HFF-Myc (cell line): ENCODE measurements around the gene LCNL1.

Experiments
- DNase-seq: peaks from one replicate; pipeline ENCODE4 v3.0.0-alpha.2; 2011; ENCODE audit warnings: low read depth; ENCODE audit errors: extremely low read depth
- H3K4me3 ChIP-seq: replicated peaks from 2 replicates; pipeline ENCODE4 v1.5.1; 2011; ENCODE audit warnings: low read depth, mild to moderate bottlenecking, control low read depth, low read length
- TF ChIP-seq, protein P1 (sequence below): IDR thresholded peaks from 2 replicates; pipeline ENCODE4 v1.5.1; 2012; ENCODE audit warnings: mild to moderate bottlenecking, low read depth, low read length, control low read depth; ENCODE audit errors: missing control alignments

Gene LCNL1

GRCh38 chr9:137018761-137019559, 36.2 kb downstream of the LCNL1 start:
- H3K4me3 ChIP-seq, result no peak overlapping the region
- TF ChIP-seq, protein P1, sequence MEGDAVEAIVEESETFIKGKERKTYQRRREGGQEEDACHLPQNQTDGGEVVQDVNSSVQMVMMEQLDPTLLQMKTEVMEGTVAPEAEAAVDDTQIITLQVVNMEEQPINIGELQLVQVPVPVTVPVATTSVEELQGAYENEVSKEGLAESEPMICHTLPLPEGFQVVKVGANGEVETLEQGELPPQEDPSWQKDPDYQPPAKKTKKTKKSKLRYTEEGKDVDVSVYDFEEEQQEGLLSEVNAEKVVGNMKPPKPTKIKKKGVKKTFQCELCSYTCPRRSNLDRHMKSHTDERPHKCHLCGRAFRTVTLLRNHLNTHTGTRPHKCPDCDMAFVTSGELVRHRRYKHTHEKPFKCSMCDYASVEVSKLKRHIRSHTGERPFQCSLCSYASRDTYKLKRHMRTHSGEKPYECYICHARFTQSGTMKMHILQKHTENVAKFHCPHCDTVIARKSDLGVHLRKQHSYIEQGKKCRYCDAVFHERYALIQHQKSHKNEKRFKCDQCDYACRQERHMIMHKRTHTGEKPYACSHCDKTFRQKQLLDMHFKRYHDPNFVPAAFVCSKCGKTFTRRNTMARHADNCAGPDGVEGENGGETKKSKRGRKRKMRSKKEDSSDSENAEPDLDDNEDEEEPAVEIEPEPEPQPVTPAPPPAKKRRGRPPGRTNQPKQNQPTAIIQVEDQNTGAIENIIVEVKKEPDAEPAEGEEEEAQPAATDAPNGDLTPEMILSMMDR, result no peak
- DNase-seq, result no peak

DNA sequence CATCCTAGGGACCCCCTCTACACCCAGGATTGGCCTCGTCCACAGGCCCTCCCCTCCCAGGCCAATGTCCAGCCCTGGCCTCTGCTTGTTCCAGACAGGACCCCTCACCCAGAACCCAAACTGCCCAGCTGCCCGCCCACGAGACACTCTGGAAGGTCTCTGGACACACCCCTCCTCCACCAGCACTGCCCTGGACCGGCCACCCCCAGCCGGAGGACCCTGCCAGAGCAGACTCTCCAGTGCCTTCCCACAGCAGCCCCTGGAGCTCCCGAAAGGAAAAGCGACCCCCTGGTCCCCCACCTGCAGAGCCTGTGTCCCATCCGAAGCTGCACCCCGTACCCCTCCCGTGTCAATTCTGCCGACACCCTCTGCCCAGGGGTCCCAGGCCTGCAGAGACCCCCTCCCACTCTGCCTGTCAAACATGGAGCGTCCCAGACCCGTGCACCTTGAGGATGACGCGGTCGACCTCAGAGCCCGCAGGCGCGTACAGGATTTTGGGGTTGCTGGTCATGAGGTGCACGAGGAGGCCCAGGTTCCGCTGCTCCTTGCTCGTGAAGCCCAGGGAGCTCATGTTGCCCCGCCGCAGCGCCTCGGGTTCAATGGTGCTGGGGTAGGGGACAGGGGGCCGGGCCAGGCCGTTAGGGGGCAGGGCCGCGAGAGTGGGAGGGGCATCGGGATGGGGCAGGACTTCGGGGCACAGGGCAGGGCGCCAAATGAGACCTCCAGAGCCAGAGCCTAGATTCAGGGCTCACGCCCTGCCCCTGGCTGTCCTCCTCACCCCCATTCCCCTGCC, 37.3 kb downstream of the LCNL1 start:
- no peak overlapping the region for H3K4me3 ChIP-seq
- DNase-seq, result no peak
- TF ChIP-seq, protein P1, result no peak

DNA sequence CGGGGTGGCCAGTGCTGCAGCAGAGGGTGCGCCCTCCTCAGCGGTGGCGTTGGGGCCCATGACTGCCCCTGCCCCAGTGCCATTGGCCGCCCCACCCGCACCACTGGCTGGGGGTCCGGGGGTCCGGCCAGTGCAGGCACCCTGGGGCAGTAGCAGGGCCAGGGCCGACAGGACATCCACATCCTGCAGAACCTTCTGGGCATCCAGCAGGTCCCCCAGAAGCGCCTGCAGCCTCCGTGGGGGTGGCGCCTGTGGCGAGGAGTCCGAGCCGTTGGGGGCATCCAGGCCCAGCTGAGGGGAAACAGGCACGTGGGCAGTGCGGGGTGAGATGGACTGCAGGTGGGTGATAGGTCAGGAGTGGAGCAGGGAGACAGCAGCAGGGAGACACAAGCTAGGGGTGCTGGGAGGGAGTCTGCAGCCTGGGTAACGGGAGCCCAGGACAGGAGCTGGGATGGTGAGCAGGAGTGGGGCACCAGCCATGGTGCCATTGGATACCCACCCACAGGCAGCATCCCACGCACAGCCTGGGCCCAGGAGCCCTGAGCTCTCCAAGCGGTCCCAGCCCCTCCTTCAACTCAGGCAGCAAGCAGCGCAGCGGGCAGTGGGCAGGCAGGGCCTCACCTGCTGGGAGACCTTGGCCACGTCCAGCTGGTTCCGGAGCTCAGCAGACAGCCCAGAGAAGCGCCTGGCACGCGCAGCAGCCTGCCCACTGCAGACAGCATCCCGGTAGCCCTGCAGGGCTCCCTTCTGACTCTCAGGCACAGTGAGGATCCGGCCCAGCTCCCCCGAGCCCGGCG, 38.2 kb downstream of the LCNL1 start:
- no peak for DNase-seq
- no peak overlapping the region for H3K4me3 ChIP-seq
- TF ChIP-seq, protein P1, result no peak

- TF ChIP-seq, protein P1, result no peak
- H3K4me3 ChIP-seq, result no peak overlapping the region
- no peak for DNase-seq
These were observed 38.8 kb downstream of the LCNL1 start for GRCh38 chr9:137021568-137021978.

DNA sequence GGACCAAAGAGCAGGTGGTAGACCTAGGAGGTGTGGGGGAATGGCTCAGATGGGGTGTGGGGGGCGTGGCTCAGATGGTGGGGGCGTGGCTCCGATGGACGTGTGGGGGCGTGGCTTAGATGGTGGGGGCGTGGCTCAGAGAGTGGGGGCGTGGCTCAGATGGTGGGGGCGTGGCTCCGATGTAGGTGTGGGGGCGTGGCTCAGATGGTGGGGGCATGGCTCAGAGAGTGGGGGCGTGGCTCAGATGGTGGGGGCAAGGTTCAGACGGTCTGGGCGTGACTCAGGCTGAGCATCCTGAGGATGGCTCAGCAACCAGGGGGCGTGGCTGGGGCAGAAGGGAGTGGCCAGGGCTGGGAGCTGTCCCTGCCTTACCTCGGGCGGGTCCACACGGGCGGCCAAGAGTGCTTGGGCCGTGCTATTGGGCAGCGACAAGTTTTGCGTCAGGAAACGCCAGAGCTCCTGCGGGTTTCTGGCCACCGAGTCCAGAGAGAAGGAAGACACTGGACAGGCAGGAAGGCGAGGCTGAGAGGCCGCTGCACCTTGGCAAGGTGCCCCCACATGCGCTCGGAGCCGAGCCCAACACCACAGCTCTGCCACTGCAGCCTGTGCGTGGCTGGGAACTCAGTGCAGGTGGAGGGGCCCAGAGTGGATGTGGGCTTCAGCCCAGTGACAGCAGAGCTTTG, 39.3 kb downstream of the LCNL1 start:
- H3K4me3 ChIP-seq, result no peak overlapping the region
- TF ChIP-seq, protein P1, result no peak
- peak; percentile 45 for DNase-seq

DNA sequence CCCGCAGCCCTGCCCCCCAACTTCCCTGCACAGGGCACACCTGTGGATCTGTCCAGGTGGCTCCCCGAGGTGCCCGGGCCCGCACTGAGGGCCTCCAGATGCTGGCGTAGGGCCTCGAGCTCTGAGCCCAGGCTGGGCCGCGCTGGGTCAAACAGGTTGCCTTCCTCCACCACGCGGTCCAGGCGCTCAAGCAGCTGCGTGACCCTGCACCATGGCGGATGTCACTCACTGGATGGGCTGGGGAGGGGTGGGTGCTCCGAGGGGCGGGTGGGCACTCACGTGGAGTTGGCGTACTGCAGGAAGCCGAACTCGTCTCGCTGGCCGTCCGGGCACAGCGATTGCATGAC, 39.8 kb downstream of the LCNL1 start:
- H3K4me3 ChIP-seq, result no peak overlapping the region
- TF ChIP-seq, protein P1, result no peak
- DNase-seq, result no peak
